Activated naive CD4-positive, alpha-beta T cell treated with anti-CD3 and anti-CD28 coated beads, Interleukin-2, amount 50 U/mL, for 24 hours (primary cell): ENCODE measurements around the gene SLC5A10.

ENCODE experiments used
- H3K27ac Mint-ChIP-seq: one replicate; pipeline ENCODE4 v1.8.0; 2021; ENCODE audit warnings: mild to moderate bottlenecking, mixed read lengths
- H3K27me3 Mint-ChIP-seq: one replicate; pipeline ENCODE4 v1.8.0; 2021; ENCODE audit warnings: mixed read lengths
- H3K36me3 Mint-ChIP-seq: one replicate; pipeline ENCODE4 v1.8.0; 2021; ENCODE audit warnings: mixed read lengths
- H3K4me1 Mint-ChIP-seq: one replicate; pipeline ENCODE4 v1.8.0; 2021; ENCODE audit warnings: mixed read lengths
- H3K4me3 Mint-ChIP-seq: one replicate; pipeline ENCODE4 v1.8.0; 2021; ENCODE audit warnings: mild to moderate bottlenecking, mixed read lengths
- H3K9me3 Mint-ChIP-seq: one replicate; pipeline ENCODE4 v1.8.0; 2021; ENCODE audit warnings: mixed read lengths

Gene SLC5A10

DNA sequence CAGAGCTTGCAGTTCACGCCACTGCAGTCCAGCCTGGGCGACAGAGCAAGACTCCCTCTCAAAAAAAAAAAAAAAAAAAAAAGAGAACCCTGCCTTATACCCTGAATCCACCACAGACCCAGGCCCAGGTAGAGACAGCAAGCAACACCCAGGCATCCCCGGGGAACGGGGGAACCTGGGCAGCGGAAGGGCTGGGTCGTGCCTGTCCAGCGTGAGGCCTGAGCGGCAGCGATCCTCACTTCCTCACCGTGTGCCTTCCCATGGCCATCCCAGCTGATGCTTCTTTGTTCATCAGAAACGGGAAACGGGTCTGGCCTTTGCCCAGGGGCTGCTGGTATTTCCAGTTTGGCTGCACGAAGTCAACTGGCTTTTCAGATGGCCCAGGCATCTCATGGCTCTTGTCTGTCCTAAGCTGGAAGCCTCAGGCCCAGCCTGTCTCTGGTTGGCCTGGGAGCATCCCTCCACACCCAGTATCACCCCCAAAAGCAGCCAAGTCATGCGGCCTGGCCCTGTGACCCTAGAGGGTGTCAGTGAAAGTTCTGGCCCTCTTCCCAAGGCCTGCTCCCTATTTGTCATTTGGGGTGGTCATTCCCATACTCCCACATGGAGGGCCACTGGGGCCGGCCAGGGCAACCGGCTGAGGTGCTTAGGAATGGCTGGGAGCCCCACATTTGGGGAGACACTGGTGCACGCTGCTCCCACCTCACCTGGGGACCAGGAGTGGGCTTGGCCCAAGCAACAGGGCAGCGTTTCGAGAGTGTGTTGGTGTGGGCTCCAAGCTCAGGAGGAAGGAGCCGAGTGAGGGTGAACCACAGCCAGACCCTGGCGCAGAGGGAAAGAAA lies 32.5 kb downstream of the SLC5A10 start:
- Mint-ChIP-seq H3K9me3 (no peaks in the 10 kb centered on the region), H3K4me3 (no peak overlapping the region), H3K27me3 (no peaks in the 10 kb centered on the region), H3K4me1 (no peaks in the 10 kb centered on the region), H3K36me3 (peaks cover 4% of the 10 kb centered on the region), H3K27ac (no peak overlapping the region)

DNA sequence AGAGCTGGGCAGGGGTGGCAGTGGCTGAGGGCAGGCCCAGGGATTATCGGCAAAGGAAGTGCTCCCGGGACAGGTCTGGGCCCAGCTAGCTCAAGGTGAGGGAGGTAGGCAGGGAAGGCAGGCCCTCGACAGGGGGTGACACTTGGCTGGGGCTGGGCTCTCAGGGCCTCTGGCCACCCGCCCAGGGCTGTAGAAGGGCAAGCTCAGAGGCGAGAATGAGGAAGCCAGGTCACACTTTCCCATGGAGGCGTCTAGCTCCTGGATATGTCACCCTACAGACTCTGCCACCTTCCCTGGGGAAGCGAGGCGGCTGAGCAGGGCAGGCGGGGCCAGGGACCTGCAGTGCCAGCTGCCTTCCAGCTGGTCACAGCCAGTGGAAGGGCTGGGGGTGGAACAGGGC lies 33.5 kb downstream of the SLC5A10 start:
- H3K27me3 Mint-ChIP-seq, result no peaks in the 10 kb centered on the region
- no peak overlapping the region for H3K4me3 Mint-ChIP-seq
- H3K27ac Mint-ChIP-seq, result no peak overlapping the region
- no peaks in the 10 kb centered on the region for H3K9me3 Mint-ChIP-seq
- peaks cover 4% of the 10 kb centered on the region for H3K36me3 Mint-ChIP-seq
- no peaks in the 10 kb centered on the region for H3K4me1 Mint-ChIP-seq

DNA sequence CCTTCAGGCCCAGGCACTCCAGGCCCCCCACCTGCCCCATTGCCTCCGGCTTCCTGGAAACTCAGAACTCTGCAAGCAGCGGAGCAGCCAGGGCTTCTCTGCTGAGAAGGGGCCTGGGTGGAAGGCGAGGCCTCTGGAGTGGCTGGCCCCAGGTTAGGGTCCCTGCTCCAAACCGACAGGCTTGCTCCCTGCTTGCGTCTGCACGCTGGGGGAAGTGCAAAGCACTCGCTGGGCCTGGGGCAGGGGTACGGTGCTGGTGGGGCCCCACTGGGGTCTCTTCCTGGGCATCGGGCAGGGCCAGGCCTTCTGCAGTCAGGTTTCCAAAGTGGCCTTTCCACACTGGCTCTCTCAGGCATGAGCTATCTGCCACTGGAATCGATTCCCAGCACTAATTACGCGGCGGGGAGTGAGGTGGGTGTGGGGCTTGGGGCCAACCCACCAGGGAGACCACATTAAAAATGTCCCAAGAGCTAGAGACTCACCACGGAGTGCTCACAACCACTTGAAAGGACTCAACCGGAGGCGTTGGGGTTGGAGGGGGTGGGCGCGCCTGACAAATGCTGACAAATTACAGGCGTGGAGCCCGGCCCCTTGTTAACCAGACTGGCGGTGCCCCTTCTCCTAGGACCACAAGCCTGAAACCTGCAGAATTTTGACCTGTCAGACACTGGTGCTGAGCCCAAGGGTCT lies 34.7 kb downstream of the SLC5A10 start:
- H3K4me3 Mint-ChIP-seq, result no peak overlapping the region
- peaks cover 4% of the 10 kb centered on the region for H3K36me3 Mint-ChIP-seq
- H3K27ac Mint-ChIP-seq, result no peak overlapping the region
- H3K27me3 Mint-ChIP-seq, result no peaks in the 10 kb centered on the region
- H3K4me1 Mint-ChIP-seq, result no peaks in the 10 kb centered on the region
- H3K9me3 Mint-ChIP-seq, result no peaks in the 10 kb centered on the region

DNA sequence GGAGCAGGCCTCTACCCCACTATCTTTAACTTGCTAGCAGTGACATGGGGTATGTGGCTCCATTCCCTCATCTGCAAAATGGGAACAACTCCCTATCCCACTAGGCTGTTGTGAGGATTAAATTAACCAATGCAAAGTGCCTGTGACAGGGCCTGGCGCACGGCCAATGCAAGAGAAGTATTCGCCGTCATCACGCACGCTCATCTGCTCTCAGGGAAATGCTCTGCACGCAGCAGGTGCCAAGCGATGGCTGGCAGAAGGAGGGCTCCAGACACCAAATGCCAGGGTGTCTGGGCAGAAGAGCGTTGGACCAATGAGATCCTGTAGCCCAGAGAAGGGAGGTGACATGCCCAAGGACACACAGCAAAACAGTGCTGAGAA lies 35.3 kb downstream of the SLC5A10 start:
- Mint-ChIP-seq H3K27ac (no peak overlapping the region), H3K4me3 (no peak overlapping the region)

DNA sequence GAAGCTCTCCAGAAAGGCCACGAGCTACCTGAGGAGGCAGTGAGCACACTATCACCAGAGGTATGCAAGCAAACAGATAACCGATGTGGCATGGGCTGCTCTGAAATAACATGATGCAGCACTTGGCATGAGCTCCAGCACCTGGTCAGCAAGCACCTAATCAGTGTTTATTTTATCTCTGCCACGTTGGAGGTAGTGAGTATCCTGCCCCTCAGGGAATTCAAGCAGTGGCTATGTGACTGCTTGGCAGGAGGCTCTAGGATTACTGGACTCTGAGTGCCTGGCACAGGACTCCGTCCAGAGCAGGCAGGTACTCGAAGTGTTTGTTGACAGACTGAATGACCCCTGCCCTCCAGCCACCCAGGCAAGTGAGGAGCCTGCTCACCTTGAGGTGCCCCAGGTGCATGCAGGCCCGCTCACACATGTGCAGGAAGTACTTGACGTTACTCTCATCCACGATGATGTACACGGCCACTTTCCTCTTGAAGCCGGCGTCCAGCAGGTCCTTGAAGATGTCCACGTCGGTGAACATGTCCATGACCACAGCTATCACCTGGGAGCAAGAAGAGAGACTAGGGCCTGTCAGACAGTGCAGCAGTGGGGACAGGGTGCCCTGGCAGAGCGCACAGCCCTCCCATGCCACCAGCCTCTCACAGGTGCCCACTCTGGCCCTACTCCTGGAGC lies 36.0 kb downstream of the SLC5A10 start:
- no peaks in the 10 kb centered on the region for H3K9me3 Mint-ChIP-seq
- H3K27ac Mint-ChIP-seq, result no peak overlapping the region
- no peak overlapping the region for H3K4me3 Mint-ChIP-seq
- H3K27me3 Mint-ChIP-seq, result no peaks in the 10 kb centered on the region
- peaks cover 6% of the 10 kb centered on the region for H3K4me1 Mint-ChIP-seq
- H3K36me3 Mint-ChIP-seq, result peaks cover 4% of the 10 kb centered on the region

More for the DNA sequence above, 35.3 kb downstream of the SLC5A10 start:
- Mint-ChIP-seq H3K27me3 (no peaks in the 10 kb centered on the region), H3K9me3 (no peaks in the 10 kb centered on the region), H3K4me1 (no peaks in the 10 kb centered on the region), H3K36me3 (peaks cover 4% of the 10 kb centered on the region)

DNA sequence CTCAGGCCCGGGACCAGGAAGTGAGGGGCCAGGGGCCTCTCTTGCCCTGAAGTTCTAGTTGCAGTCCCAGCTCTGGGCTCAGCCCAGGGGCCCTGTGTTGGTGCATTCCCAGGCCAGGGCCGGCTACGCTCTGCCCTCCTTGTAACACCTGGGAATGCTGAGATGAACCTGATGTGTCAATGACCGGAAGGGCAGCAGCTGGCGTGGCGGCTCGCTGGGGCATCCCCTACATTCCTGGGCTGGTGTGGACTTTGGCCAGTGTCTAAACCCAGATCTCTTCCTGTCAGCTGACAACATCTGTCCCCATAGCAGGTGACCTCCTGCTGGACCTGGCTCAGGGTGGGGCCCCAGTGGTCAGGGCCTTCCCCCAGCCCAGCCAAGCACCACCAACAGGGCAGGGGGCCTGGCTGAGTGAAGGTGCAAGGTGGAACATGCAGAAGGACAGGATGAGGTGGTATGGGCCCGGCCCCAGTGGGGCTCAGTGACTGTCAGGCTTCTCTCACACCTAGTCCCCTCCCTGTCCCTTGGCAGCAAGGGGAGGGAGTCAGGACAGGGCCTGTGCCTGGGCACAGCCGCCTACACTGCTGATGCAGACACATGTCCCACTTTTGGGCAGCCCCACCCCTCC lies 36.7 kb downstream of the SLC5A10 start:
- Mint-ChIP-seq H3K4me3 (no peak overlapping the region), H3K27ac (no peak overlapping the region), H3K4me1 (peaks cover 13% of the 10 kb centered on the region), H3K9me3 (no peaks in the 10 kb centered on the region), H3K27me3 (no peaks in the 10 kb centered on the region), H3K36me3 (peaks cover 7% of the 10 kb centered on the region)

DNA sequence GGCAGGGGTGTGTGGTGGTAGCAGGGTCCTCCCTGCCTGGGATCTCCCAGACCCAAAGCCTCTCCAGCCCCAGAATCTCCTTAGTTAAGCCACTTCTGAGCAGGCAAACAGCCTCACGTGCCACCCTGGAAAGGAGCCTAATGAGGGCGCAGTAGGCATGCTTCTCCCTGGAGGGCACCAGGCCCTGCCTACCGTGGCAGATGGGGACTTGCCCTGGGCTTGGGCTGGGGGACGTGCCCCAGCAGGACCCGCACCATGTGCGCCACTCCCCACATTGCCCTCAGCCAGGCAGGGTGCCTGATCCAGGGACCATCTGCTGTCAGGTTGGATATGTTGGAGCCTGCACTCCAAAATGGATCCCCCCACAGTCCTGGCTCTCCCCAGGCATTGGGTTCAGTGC lies 38.4 kb downstream of the SLC5A10 start:
- no peaks in the 10 kb centered on the region for H3K27me3 Mint-ChIP-seq
- H3K4me1 Mint-ChIP-seq, result peaks cover 25% of the 10 kb centered on the region
- no peak overlapping the region for H3K4me3 Mint-ChIP-seq
- no peak overlapping the region for H3K27ac Mint-ChIP-seq
- peaks cover 4% of the 10 kb centered on the region for H3K9me3 Mint-ChIP-seq
- H3K36me3 Mint-ChIP-seq, result peaks cover 12% of the 10 kb centered on the region

DNA sequence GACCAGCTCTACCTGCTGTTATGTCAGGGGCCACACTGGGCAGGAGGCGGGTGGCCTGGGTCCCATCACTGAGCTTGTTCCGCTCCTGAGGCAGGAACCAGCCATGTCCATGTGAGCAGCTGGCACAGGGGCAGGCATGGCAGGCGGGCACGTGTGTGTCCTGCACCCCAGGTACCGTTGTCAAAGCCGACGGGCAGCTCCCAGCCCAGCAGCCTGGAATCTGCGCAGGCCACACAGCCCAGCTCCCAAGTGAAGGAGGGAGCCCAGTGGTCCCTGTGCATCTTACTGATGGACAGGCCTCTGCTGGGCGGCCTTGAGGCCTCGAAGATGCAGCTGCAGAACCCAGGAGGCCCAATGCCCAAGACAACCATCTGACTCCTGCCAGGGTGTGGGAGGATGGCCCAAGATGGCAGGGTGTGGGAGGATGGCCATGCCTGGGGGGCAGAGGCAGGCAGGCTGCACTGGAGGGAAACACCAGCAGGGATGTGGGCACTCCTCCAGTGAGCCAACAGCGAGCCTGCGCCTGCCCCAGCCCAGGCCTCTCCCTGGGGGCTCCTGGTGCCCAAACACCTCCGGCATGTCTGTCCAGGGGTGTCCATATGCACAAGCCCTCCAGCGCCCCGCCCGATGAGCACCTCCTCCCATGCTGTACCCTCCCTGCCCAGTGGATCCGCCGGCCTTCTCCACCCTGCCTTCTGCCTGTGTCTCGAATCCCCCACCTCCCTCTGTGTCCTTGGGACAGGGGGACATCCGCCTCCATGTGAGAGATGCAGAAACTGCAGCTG lies 39.8 kb downstream of the SLC5A10 start:
- H3K36me3 Mint-ChIP-seq, result peaks cover 13% of the 10 kb centered on the region
- H3K4me1 Mint-ChIP-seq, result peaks cover 30% of the 10 kb centered on the region
- no peak overlapping the region for H3K4me3 Mint-ChIP-seq
- H3K9me3 Mint-ChIP-seq, result peaks cover 4% of the 10 kb centered on the region
- no peaks in the 10 kb centered on the region for H3K27me3 Mint-ChIP-seq
- no peak overlapping the region for H3K27ac Mint-ChIP-seq

DNA sequence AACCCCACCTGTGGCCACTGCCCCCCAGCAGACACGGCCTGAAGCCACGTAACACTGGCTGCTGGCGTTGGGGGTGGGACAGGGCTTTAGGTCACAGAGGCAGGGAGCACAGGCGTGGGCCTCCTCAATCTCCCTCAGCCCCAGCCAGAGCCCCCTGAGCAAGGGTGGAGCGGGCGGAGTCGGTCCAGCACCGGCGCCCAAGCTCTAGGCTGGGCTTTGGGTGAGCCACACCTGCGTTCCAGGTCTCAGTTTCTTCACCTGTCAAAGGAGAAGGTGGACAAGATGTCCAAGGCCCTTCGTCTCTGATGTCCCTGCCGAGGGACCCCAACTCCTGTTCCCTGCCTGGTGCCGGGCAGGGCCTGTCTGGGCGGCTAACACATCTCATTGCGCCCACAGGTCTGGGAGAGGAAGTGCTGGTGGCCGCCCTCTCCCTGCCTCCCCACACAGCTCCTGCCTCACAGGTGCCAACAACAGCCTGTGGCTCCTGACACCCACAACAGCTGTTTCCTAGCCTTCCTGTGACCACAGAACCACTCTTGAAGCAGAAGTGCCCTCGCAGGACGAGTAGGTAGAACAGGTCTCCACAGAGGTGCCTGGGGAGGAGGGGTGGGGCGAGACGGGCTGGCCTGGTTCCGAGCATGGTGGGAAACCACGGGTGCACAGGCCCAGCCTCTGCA lies 40.6 kb downstream of the SLC5A10 start:
- peaks cover 31% of the 10 kb centered on the region for H3K4me1 Mint-ChIP-seq
- H3K36me3 Mint-ChIP-seq, result peaks cover 14% of the 10 kb centered on the region
- H3K27me3 Mint-ChIP-seq, result no peaks in the 10 kb centered on the region
- H3K9me3 Mint-ChIP-seq, result peaks cover 4% of the 10 kb centered on the region
- no peak overlapping the region for H3K27ac Mint-ChIP-seq
- H3K4me3 Mint-ChIP-seq, result no peak overlapping the region

DNA sequence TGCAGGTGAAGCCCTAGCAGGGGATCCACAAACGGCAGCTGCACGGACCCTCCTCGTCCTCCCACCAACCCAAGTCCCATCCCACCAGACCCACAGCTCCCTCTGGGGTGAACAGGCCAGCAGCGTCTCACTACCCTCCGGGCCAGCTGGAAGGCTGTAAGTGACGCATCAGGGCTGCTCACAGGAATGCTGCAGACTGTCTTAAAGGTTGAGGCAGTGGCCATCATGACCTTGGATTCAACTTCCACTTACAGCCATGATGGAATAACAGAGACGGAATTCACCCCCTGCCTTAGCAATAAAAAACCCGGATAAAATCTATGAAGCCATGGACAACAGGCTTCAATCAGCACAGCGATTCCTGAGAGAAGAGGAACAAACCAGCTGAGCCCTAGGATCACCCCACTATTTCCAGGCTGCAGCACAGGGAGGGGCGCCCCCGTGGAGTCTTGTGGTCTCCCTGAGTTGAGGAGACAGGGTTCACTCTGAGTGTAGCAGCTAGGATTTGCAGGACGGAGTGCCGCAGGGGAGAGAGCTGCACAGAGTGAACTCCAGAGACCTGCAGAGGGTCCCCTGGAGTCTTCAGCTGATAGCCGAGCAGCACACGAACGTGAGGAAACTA lies 42.1 kb downstream of the SLC5A10 start:
- H3K27me3 Mint-ChIP-seq, result no peaks in the 10 kb centered on the region
- H3K4me1 Mint-ChIP-seq, result peaks cover 34% of the 10 kb centered on the region
- peaks cover 14% of the 10 kb centered on the region for H3K36me3 Mint-ChIP-seq
- no peak overlapping the region for H3K4me3 Mint-ChIP-seq
- peaks cover 4% of the 10 kb centered on the region for H3K9me3 Mint-ChIP-seq
- H3K27ac Mint-ChIP-seq, result no peak overlapping the region

DNA sequence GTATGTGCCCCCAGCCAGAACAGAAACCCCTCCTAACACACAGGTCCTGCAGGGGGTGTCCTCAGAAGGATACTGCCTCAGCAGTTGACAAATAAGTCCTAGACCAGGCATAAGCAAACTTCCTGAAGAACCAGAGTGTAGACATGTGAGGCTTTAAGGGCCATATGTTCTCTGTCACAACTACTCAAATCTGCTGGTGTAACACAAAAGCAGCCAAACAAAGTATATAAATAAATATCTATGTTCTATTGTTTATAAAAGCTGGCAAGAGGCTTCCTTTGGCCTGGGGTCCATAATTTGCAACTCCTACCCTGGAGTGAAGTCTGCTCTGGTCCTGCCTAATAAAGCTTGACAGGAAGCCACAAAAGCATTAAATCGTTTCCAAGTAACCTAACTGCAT lies 42.7 kb downstream of the SLC5A10 start:
- H3K4me1 Mint-ChIP-seq, result peaks cover 34% of the 10 kb centered on the region

DNA sequence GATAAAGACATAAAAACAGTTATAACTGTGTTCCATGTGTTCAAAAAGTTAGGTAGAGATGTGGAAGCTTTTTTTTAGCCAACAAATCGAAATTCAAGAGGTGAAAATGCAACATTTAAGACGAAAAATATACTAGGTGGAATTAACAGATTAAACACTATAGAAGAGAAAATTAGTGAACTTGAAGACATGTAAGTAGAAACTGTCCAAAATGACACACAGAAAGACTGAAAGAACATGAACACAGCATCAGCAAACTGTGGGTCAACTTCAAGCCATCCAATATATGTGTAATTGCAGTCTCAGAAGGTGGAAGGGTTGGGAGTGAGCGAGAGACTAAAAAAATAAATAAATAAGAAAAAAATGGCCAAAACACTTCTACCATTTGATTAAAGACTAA lies 43.3 kb downstream of the SLC5A10 start:
- H3K9me3 Mint-ChIP-seq, result peaks cover 4% of the 10 kb centered on the region
- H3K36me3 Mint-ChIP-seq, result peaks cover 14% of the 10 kb centered on the region
- no peaks in the 10 kb centered on the region for H3K27me3 Mint-ChIP-seq
- no peak overlapping the region for H3K27ac Mint-ChIP-seq
- H3K4me3 Mint-ChIP-seq, result no peak overlapping the region
- peaks cover 34% of the 10 kb centered on the region for H3K4me1 Mint-ChIP-seq

More for the DNA sequence above, 42.7 kb downstream of the SLC5A10 start:
- Mint-ChIP-seq H3K27ac (no peak overlapping the region), H3K36me3 (peaks cover 14% of the 10 kb centered on the region), H3K4me3 (no peak overlapping the region), H3K27me3 (no peaks in the 10 kb centered on the region), H3K9me3 (peaks cover 4% of the 10 kb centered on the region)

DNA sequence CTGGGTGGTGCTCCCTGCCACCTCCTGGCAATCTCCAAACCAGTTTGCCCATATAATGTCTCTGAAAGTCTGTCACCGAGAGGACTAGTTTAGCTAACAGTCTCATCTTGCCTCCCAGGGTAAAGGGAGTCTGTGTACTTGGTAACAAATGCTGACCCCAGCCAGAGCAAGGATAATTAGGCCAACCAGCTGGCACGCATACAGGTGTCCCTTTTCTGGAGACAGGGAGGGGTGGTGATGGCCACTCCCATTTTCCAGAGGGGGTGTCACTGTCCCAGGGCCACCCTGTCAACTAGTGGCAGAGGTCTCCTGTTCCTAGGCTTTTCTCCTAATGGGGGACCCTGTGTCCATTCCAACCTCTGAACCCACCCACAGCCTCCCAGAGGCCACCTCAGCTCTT lies 44.5 kb downstream of the SLC5A10 start:
- Mint-ChIP-seq H3K27me3 (no peaks in the 10 kb centered on the region), H3K9me3 (peaks cover 4% of the 10 kb centered on the region), H3K4me3 (no peak overlapping the region), H3K36me3 (peaks cover 16% of the 10 kb centered on the region), H3K4me1 (peaks cover 37% of the 10 kb centered on the region), H3K27ac (no peak overlapping the region)

DNA sequence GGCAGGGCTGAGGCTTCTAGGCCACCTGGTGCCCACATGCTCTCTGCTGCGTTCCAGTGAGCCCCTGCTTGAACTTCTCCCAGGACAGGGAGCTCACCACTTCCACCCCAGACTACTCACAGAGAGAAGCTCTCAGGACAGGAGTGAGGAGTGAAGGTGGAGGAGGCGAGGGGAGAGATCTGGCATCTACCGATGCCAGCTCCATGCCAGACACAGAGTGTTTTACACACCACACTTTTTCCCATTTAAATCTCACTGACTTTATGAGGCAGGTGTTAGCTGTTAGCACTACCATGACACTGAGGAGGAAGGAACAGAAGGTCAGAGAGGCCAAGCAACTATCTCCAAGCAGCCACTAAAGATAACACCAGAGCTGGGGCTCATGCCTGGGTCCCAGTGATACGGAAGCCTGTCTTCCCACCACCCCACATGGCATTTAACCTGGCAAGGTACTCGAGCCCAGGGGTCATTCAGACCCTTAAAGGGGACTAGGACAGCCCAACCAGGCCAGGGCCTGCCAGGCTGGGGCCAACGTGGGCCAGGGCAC lies 45.8 kb downstream of the SLC5A10 start:
- no peak overlapping the region for H3K4me3 Mint-ChIP-seq
- H3K27ac Mint-ChIP-seq, result no peak overlapping the region
- H3K36me3 Mint-ChIP-seq, result peaks cover 19% of the 10 kb centered on the region
- peaks cover 4% of the 10 kb centered on the region for H3K9me3 Mint-ChIP-seq
- peaks cover 44% of the 10 kb centered on the region for H3K4me1 Mint-ChIP-seq
- no peaks in the 10 kb centered on the region for H3K27me3 Mint-ChIP-seq
